Measurements from ENCODE around the gene RIN1.
"Not testable (repeated sequence)": the region's sequence is repeated elsewhere in the genome, so short reads cannot be mapped to it uniquely, and the experiment has no call there.

DNA sequence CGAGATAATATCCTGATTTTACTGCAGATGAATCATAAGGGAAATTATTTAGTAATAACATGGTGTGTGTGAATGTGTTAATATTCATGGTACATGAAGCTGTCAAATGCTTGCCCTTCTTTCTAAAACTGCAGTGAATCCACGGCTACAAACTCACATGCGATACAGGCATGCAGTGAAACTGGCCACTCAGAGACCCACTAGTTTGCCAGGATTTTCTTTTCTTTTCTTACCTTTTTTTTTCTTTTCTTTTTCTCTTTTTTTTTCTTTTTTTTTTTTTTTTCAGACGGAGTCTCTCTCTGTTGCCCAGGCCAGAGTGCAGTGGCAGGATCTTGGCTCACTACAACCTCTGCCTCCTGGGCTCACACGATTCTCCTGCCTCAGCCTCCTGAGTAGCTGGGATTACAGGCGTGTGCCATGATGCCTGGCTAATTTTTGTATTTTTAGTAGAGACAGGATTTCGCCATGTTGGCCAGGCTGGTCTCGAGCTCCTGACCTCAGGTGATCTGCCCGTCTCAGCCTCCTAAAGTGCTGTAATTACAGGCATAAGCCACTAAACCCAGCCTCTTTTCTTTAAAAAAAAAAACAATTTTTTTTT, 37.6 kb upstream of the RIN1 start:
- TF ChIP-seq EZH2 (IDR thresholded peaks at IDR 0.05; ENCODE audit: low read length), result not testable (repeated sequence)
- TF ChIP-seq, protein P1, sequence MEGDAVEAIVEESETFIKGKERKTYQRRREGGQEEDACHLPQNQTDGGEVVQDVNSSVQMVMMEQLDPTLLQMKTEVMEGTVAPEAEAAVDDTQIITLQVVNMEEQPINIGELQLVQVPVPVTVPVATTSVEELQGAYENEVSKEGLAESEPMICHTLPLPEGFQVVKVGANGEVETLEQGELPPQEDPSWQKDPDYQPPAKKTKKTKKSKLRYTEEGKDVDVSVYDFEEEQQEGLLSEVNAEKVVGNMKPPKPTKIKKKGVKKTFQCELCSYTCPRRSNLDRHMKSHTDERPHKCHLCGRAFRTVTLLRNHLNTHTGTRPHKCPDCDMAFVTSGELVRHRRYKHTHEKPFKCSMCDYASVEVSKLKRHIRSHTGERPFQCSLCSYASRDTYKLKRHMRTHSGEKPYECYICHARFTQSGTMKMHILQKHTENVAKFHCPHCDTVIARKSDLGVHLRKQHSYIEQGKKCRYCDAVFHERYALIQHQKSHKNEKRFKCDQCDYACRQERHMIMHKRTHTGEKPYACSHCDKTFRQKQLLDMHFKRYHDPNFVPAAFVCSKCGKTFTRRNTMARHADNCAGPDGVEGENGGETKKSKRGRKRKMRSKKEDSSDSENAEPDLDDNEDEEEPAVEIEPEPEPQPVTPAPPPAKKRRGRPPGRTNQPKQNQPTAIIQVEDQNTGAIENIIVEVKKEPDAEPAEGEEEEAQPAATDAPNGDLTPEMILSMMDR (optimal IDR thresholded peaks at IDR 0.05 in 1 of 3, IDR thresholded peaks at IDR 0.05 in 1 of 3, conservative IDR thresholded peaks at IDR 0.05 in 1 of 3; ENCODE audit: extremely low read depth in 1 of 3, insufficient read depth in 2 of 3, low read length in 3 of 3), result not testable (repeated sequence)

All from keratinocyte (primary cell).